ENCODE results near the gene FGF8.

DNA sequence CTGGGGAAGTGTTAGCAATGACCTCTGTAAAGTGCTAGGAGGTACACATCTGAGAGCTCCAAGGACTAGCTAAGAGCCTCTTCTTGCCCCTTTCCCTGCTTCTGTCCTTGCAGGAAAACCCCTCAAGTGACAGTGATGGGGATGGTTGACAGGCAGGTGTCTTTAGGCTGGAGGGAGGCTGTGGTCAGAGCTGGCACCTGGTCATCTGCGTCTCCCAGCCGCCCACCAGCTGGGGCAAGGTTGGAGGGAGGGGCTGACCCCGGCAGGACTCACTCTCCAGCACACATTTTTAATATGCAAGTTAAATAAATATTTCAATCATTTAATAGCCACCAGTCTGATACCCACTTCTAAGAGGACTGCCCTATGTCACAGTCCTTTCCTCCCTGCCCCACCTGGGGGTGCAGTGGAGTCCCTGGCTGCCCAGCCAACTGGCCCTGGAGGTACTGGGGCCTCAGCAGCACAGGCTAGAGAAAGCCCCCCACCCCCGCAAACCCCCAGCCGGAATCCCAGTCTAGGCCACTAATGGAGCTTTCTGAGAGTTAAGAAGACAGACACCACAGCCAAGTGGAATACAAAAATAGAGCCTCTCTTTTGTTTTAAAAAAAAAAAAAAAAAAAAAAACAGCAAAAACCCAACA is 6.3 kb downstream of the FGF8 start:
- TF ChIP-seq EZH2 (IDR thresholded peaks at IDR 0.05; ENCODE audit: insufficient read depth, poor library complexity, severe bottlenecking) = no peak
- no peak for TF ChIP-seq EZH2phosphoT487 (IDR thresholded peaks at IDR 0.05; ENCODE audit: insufficient read depth, low read depth)
